Measurements from ENCODE around the gene OVOL2.
"Not testable (repeated sequence)": the region's sequence is repeated elsewhere in the genome, so short reads cannot be mapped to it uniquely, and the experiment has no call there.

Gene OVOL2

DNA sequence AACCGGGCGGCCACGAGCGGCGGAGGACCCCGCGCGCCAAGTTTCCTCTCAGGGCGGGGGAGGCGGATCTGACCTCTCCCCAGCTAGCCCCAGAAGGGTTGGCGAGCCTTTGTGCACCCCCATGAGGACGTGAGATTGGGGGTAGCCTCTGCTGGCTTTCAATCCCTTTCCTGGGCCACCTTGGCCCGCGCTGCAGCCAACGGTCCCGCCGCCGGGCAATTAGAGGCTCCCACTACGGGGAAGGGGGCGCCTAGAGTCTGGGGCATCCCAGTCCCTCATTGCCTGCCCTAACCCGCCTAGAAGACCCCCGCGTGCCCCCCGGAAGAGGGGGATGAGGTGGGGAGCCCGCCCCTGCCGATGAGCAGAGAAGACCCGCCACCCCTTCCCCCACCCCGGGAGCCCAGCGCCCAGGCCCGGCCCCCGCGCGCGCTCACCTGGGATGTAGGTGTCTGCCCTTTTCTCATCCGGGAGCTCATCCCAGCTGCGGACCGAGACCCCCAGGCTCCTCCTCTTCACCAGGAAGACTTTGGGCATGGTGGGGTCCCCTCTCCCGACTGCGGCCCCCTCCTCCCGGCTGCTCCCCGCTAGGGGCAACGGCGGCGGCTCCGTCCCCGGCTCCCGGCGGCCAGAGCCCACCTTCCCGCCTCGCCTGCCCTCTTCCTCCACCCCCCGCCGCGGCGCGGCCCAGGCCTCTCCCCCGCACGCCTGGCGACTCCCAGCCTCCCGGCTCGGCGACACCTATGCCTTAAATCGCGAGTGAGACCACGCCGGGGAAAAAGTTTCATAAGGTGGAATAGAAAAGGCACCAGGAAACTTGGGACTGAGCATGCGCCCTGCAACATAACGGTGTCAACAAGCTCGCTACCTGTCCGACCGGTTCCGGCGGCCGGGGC is at the start of gene OVOL2:
Gene OVOL2, minus strand, starts transcription at position 816 of the 893 bp plus-strand sequence. Its CDS starts 282 bp downstream, at position 534.
- no peak for DNase-seq

DNA sequence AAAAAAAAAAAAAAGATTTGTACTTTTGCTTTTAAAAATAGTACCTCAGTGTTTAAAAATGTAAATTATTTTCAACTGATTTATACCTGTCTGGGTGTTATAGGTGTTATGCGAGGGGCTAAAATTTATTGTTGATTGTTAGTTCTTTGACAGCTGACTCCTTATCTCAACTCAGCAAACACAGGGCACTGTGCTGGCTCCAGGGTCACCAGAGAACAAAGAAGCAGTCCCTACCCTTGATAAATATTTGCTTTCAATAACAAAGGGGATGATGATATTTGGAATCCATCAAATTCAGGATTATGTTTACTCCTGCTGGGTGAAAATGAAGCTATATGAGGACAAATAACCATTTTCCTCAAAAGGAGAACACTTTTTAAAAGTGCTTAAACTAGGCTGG is 45.8 kb upstream of the OVOL2 start:
- DNase-seq: no peak

DNA sequence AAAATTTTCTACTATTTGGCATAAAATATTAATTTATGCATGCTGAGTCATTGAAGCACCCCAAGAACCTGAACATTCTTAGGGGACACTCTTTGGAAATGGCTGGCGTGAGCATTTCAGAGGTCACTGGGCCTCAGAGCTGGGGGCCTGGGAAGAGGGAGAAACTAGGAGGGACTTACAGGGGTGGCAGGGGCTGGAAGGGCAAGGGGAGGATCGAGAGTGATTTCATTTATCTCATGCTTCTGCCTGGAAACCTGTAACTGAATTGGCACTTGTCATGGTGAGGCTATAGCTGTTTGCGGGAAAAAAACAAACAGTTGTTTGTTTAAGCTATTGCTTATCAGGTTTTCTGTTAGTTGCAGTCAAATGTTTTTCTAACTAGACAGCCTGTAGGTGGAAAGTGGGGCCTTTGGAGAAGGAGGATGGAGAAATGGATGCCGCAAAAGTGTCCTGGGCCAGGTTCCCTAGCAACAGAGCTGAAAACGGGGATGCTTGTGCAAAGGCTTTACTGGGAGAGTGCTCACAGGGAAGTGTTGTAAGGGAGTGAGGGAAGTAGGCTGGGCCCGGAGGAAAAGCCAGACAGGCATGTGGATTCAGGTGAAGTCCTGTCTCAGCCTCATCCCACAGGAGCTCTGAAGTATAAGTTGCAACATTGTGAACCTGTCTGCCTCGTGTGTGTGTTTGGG is 43.6 kb upstream of the OVOL2 start:
- no peak for DNase-seq

GRCh38 chr20:18100569-18100968 is 42.9 kb upstream of the OVOL2 start:
- not testable (repeated sequence) for DNase-seq

DNA sequence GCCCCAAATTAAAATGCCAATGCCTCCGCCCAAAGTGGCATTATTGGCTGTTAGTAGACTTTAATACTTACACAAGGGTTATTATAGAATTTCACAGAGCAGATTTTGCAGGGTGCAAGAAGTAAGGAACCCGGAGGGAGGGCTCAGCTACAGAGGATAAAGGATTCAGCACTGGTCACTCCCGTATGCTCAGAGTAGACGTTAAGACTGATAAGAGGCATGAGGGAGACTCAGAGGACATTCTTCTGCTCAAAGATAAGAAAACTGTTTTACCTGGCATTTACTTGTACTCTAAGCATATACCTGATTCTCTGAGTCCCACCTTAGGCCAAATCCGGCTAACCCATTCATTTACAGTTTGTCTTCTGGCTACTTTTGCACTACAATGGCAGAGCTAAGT is 36.5 kb upstream of the OVOL2 start:
- DNase-seq: no peak

DNA sequence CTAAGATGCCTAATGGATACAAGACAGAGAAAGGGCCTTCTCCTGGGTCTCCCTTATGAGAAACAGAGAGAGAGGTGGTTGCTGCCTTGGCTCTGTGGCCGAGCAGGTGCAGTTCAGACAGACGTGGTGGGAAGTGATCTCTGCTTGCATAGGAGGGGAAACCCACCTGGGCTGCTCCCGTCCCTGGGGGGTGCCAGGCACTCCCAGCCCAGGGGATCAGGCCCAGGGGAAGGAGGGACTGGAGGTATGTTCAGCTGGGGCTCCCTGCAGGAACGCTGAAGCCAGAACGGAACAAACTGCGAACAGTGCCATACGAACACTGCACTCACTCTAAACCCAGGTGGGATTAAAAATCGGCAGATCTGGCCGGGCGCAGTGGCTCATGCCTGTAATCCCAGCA is 35.7 kb upstream of the OVOL2 start:
- DNase-seq: no peak

GRCh38 chr20:18092890-18093289 is 35.2 kb upstream of the OVOL2 start:
- DNase-seq: no peak

DNA sequence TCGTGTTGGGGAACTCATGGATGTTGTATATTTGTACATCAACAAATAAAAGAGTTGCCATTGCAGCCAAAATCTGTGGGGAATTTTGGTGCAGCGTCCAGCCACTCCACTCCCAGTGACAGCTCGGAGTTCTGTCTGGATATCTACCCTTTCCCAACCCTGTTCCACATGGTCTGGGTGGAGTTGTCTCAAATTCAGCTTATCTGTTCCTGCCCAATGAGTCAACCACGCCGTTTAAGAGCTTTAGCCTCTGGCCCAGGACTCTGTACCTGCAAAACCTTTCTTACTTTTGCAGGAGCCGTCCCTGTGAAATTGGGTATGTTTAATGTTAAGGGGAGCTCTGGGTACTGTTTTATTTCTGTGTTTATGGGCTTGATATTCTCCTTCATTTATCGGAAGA is 33.9 kb upstream of the OVOL2 start:
- DNase-seq: no peak

DNA sequence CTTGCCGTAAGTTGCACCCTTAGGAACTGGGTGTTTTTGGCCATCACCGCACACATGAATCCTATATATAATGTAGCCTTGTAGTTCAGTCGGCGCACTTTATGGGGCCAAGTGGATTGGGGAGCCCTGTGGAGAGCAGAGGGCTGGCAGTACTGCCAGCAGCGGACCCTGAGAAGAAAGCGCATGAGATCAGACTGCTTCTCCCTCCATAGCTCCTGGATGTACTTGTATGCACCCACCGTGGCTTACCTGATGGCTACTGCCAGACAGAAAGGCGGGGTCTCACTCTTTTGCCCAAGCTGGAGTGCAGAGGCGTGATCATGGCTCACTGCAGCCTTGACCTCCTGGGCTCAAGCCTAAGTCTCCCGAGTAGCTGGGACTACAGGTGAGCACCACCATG is 32.8 kb upstream of the OVOL2 start:
- no peak for DNase-seq

GRCh38 chr20:18090044-18090443 is 32.3 kb upstream of the OVOL2 start:
- no peak for DNase-seq

DNA sequence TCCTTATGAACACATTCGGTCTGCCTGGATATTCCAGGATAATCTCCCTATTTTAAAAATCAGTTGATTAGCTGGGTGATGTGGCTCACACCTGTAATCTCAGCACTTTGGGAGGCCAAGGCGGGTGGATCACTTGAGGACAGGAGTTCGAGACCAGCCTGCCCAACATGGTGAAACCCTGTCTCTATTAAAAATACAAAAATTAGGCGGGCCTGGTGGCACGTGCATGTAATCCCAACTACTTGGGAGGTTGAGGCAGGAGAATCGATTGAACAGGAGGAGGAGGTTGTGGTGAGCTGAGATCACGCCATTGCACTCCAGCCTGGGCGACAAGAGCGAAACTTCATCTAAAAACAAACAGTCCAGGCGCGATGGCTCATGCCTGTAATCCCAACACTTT is 31.1 kb upstream of the OVOL2 start:
- not testable (repeated sequence) for DNase-seq

- not testable (repeated sequence) for DNase-seq
Measured at GRCh38 chr20:18088298-18088697, 30.6 kb upstream of the OVOL2 start.

DNA sequence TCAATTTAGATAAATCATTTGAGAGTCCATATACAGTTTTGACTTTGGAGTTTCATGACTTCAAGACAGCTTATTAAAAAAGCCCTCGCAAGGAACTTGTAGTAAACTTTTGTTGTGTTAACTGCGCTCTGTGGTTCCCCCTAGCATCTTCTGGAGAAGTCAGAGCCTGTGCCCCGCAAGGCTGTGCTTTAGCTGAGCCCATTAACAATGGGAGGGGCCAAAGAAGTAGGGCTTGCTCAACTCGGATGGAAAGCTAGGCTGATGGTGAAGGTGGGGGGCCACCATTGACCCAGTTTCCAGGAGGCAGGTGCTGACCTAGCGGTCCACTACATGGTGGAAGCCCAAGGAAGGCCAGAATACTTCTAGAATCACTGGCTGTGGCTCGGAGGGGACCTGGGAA is 29.3 kb upstream of the OVOL2 start:
- no peak for DNase-seq

- DNase-seq: not testable (repeated sequence)
Measured at GRCh38 chr20:18080836-18081235, 23.1 kb upstream of the OVOL2 start.

DNA sequence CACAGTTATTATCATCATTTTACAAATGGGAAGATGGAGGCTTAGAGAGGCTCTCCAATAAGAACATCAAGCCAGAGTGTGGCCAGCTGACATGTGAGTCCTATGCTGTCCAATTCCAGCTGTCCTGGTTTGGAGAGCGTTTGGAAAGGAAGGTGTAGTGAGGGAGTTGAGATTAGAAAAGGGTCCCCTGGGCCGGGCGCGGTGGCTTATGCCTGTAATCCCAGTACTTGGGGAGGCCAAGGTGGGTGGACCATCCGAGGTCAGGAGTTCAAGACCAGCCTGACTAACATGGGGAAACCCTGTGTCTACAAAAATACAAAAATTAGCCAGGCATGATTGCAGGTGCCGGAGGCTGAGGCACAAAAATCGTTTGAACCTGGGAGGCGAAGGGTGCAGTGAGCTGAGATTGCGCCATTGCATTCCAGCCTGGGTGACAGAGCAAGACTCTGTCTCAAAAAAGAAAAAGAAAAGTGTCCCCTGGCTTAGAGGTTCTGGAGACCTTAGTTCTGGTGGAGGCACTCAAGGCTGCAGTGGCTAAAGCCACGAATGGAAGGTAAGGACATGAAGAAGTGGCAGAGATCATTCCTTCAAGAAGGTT is 22.1 kb upstream of the OVOL2 start:
- no peak for DNase-seq

- DNase-seq: no peak
Measured at GRCh38 chr20:18077157-18077556, 19.4 kb upstream of the OVOL2 start.

DNA sequence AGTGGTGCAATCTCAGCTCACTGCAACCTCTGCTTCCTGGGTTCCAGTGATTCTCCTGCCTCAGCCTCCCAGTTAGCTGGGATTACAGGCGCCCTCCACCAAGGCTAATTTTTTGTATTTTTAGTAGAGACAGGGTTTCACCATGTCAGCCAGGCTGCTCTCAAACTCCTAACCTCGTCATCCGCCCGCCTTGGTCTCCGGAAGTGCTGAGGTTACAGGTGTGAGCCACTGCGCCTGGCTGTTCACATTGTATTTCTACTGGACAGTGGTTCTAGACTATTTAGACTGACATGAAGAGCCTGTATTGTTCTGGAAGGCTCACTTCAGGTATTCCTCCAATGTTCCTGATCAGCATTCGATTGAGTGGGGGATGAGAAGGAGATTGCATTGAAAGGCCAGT is 14.8 kb upstream of the OVOL2 start:
- DNase-seq: no peak

- no peak for DNase-seq
Measured at GRCh38 chr20:18066421-18067333, 9.0 kb upstream of the OVOL2 start.

- no peak for DNase-seq
Measured at GRCh38 chr20:18063676-18064075, 6.0 kb upstream of the OVOL2 start.

DNA sequence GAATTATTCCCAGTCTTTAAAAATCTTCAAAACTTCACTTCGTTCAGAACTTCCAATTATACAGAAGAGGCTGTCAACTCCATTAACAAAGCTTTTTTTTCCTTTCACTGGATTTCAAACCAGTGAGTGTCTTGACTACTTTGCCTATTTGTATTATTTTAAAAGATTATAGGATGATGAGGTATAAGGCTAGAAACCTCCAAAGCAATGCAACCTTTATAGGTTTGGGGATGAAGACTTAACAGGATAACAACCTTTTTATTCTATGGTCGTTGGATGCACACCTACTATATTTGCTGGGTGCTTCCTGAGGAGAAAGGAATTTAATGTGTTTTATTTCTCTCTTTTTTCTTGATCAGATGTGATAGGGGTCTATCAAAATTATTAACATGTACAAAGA is 1.9 kb upstream of the OVOL2 start:
- no peak for DNase-seq

- no peak for DNase-seq
Measured at GRCh38 chr20:18058661-18059467, 1.1 kb upstream of the OVOL2 start.

- DNase-seq: no peak
Measured at GRCh38 chr20:18057994-18058349, 256 bp upstream of the OVOL2 start.
